Gastrocnemius medialis (tissue), 4 donors: ENCODE measurements around the gene WDR76. TPM values are rescaled to one million over a fixed set of nuclear protein-coding genes. Genes with fewer than 3 reads are reported as not detected.

Experiments
- ATAC-seq, 2 donors: fragments of 150-250 bp; one replicate each; pipeline ENCODE4 v1.9.1; 2016
- DNase-seq, 2 donors: peaks; one replicate each; pipeline ENCODE4 v3.0.0-alpha.2; 2019
- H3K27ac ChIP-seq, 4 donors: fragments of 200-600 bp; sonication (generic); 1 replicate in 1 of 4; 2 replicates in 3 of 4; pipeline ENCODE4 v1.5.1; 2016 to 2018; ENCODE audit warnings: mild to moderate bottlenecking in 2 of 4, moderate library complexity in 1 of 4
- H3K27me3 ChIP-seq, 3 donors: fragments of 200-600 bp; sonication (generic) in 2 of 3; 1 replicate in 1 of 3; 2 replicates in 2 of 3; pipeline versions ENCODE4 v1.5.1 to v1.6.0; 2016 to 2019; ENCODE audit warnings: mild to moderate bottlenecking in 1 of 3, moderate library complexity in 1 of 3
- H3K36me3 ChIP-seq, 2 donors: fragments of 200-600 bp; sonication (generic) in 1 of 2; one replicate each; pipeline ENCODE4 v1.5.1; 2017 to 2018
- H3K4me1 ChIP-seq, 2 donors: fragments of 200-600 bp; sonication (generic) in 1 of 2; one replicate each; pipeline ENCODE4 v1.5.1; 2016 to 2017; ENCODE audit warnings: mild to moderate bottlenecking in 2 of 2
- H3K4me3 ChIP-seq, 4 donors: fragments of 200-600 bp; sonication (generic) in 3 of 4; 1 replicate in 1 of 4; 2 replicates in 3 of 4; pipeline ENCODE4 v1.5.1; 2016 to 2019; ENCODE audit warnings: mild to moderate bottlenecking in 2 of 4
- H3K9me3 ChIP-seq, 3 donors: fragments of 200-600 bp; sonication (generic) in 2 of 3; 1 replicate in 1 of 3; 2 replicates in 2 of 3; pipeline ENCODE4 v1.5.1; 2016 to 2019
- CTCF ChIP-seq, 5 experiments: fragments of 450-650 bp in 3 of 5; fragments of 200-600 bp in 2 of 5; sonication (generic) in 2 of 5; IDR thresholded peaks in 4 of 5; conservative IDR thresholded peaks in 1 of 5; 1 replicate in 4 of 5; 2 replicates in 1 of 5; pipeline ENCODE4 v1.5.1; 2016 to 2019; ENCODE audit warnings: antibody characterized with exemption in 5 of 5, mild to moderate bottlenecking in 3 of 5, moderate library complexity in 3 of 5
- POLR2A ChIP-seq, 2 donors: fragments of 450-650 bp; IDR thresholded peaks; one replicate each; pipeline ENCODE4 v1.6.1; 2017; ENCODE audit warnings: antibody characterized with exemption in 2 of 2, mild to moderate bottlenecking in 2 of 2, moderate library complexity in 2 of 2
- in situ Hi-C, 4 donors: fragments of 200-750 bp; cut with MboI; loops; one replicate each; pipeline versions ENCODE4 v1.15.0 to v1.8.0; 2017; ENCODE audit warnings: low sequenced_read_pairs in 4 of 4
- intact Hi-C: fragments of 100-400 bp; cut with DNase I; formaldehyde crosslinking; loops from one replicate; pipeline ENCODE4 v1.15.1; 2023; ENCODE audit warnings: low total_unique reads
- total RNA-seq, 4 donors: library from RNA; depleted of rRNA; stranded (reverse); fragments of >200 nt; gene quantifications; one replicate each; pipeline versions ENCODE4 v1.1.0 to v1.2.3, GENCODE V29; 2016

WDR76 gene
- total RNA-seq, 4 donors from 2014 or later, result 0.12 to 1.0 (median 0.37) TPM

GRCh38 chr15:43872416-43873020, 45.7 kb downstream of the WDR76 start:
- in situ Hi-C loops, result no loop called here
- no peak for DNase-seq

GRCh38 chr15:43873651-43874050, 46.8 kb downstream of the WDR76 start:
- Histone ChIP-seq H3K27ac (no peak overlapping the region), H3K9me3 (no peaks in the 10 kb centered on the region), H3K36me3 (no peaks in the 10 kb centered on the region), H3K4me1 (no peaks in the 10 kb centered on the region), H3K27me3 (no peaks in the 10 kb centered on the region), H3K4me3 (no peak overlapping the region)
- intact Hi-C loops, result no loop called here
- DNase-seq (no peak), ATAC-seq (no peak)
- in situ Hi-C loops, result no loop called here
- no peak for TF ChIP-seq CTCF (IDR thresholded peaks at IDR 0.05 in 4 of 5, conservative IDR thresholded peaks at IDR 0.05 in 1 of 5)
- TF ChIP-seq POLR2A (IDR thresholded peaks at IDR 0.05), result no peak

More at GRCh38 chr15:43872416-43873020, 45.7 kb downstream of the WDR76 start:
- intact Hi-C loops, result no loop called here
- ATAC-seq, result no peak
- H3K27me3 ChIP-seq, result no peaks in the 10 kb centered on the region
- H3K36me3 ChIP-seq, result no peaks in the 10 kb centered on the region
- no peak overlapping the region for H3K27ac ChIP-seq
- no peak overlapping the region for H3K4me3 ChIP-seq
- no peaks in the 10 kb centered on the region for H3K9me3 ChIP-seq
- H3K4me1 ChIP-seq, result no peaks in the 10 kb centered on the region
- TF ChIP-seq POLR2A (IDR thresholded peaks at IDR 0.05), result no peak
- no peak for TF ChIP-seq CTCF (IDR thresholded peaks at IDR 0.05 in 4 of 5, conservative IDR thresholded peaks at IDR 0.05 in 1 of 5)

- Histone ChIP-seq H3K27ac (no peak overlapping the region), H3K4me3 (no peak overlapping the region)
- in situ Hi-C loops, result loop anchor here in 1 of 4 donors (25.0 kb wide), 1 partner anchor 335 kb away; no protein-coding TSS in a partner anchor
Observed at GRCh38 chr15:43876872-43877271, 50.1 kb downstream of the WDR76 start.

GRCh38 chr15:43877371-43877770, 50.6 kb downstream of the WDR76 start:
- H3K27ac ChIP-seq, result no peak overlapping the region
- H3K4me3 ChIP-seq, result no peak overlapping the region
- H3K36me3 ChIP-seq, result no peaks in the 10 kb centered on the region
- intact Hi-C loops, result no loop called here
- no peaks in the 10 kb centered on the region for H3K27me3 ChIP-seq
- H3K9me3 ChIP-seq, result no peaks in the 10 kb centered on the region
- no peak for TF ChIP-seq POLR2A (IDR thresholded peaks at IDR 0.05)
- TF ChIP-seq CTCF (IDR thresholded peaks at IDR 0.05 in 4 of 5, conservative IDR thresholded peaks at IDR 0.05 in 1 of 5), result no peak
- DNase-seq (no peak), ATAC-seq (no peak)
- in situ Hi-C loops, result loop anchor here in 1 of 4 donors (25.0 kb wide), 1 partner anchor 335 kb away; no protein-coding TSS in a partner anchor
- no peaks in the 10 kb centered on the region for H3K4me1 ChIP-seq

More at GRCh38 chr15:43876872-43877271, 50.1 kb downstream of the WDR76 start:
- no peaks in the 10 kb centered on the region for H3K36me3 ChIP-seq
- TF ChIP-seq CTCF (IDR thresholded peaks at IDR 0.05 in 4 of 5, conservative IDR thresholded peaks at IDR 0.05 in 1 of 5), result no peak
- TF ChIP-seq POLR2A (IDR thresholded peaks at IDR 0.05), result no peak
- intact Hi-C loops, result no loop called here
- no peaks in the 10 kb centered on the region for H3K4me1 ChIP-seq
- H3K27me3 ChIP-seq, result no peaks in the 10 kb centered on the region
- DNase-seq, result no peak
- ATAC-seq, result no peak
- no peaks in the 10 kb centered on the region for H3K9me3 ChIP-seq
